Astrocyte of the spinal cord (primary cell): ENCODE data around the gene TEX13A.

Source experiments
- DNase-seq: peaks from one replicate; pipeline ENCODE4 v3.0.0; 2011; ENCODE audit warnings: low read depth, low spot score
- H3K4me3 ChIP-seq: 2 replicates; pipeline ENCODE4 v1.5.1; 2011; ENCODE audit warnings: low read depth, mild to moderate bottlenecking, low read length, moderate library complexity
- CTCF ChIP-seq: IDR thresholded peaks from 2 replicates; pipeline ENCODE4 v1.5.1; 2012; ENCODE audit warnings: low read depth, mild to moderate bottlenecking, low read length, inconsistent platforms
- in situ Hi-C: cut with HindIII; loops from 2 replicates; pipeline ENCODE4 v1.10.0; 2017; ENCODE audit warnings: low sequenced_read_pairs

The TEX13A gene

GRCh38 chrX:105221374-105221773, 880 bp upstream of the TEX13A start:
- no peak for TF ChIP-seq CTCF
- no peak for DNase-seq
- H3K4me3 ChIP-seq: no peak overlapping the region
- in situ Hi-C loops: no loop called here

GRCh38 chrX:105219454-105220401, 766 bp downstream of the TEX13A start:
- no peak for DNase-seq
- no peak for TF ChIP-seq CTCF
- H3K4me3 ChIP-seq: no peak overlapping the region
- in situ Hi-C loops: no loop called here

- H3K4me3 ChIP-seq: no peak overlapping the region
- TF ChIP-seq CTCF: no peak
- in situ Hi-C loops: no loop called here
- DNase-seq: no peak
Observed at GRCh38 chrX:105211066-105211575, 9.4 kb downstream of the TEX13A start.

- in situ Hi-C loops: no loop called here
- DNase-seq: no peak
- no peak overlapping the region for H3K4me3 ChIP-seq
- TF ChIP-seq CTCF: no peak
Observed at GRCh38 chrX:105210258-105210657, 10.2 kb downstream of the TEX13A start.

GRCh38 chrX:105209406-105209805, 11.1 kb downstream of the TEX13A start:
- in situ Hi-C loops: no loop called here
- TF ChIP-seq CTCF: no peak
- no peak for DNase-seq

GRCh38 chrX:105191878-105192277, 28.6 kb downstream of the TEX13A start:
- H3K4me3 ChIP-seq: no peak overlapping the region
- peak; percentile 67 for TF ChIP-seq CTCF
- in situ Hi-C loops: no loop called here
- DNase-seq: peak; percentile 5

More at GRCh38 chrX:105209406-105209805, 11.1 kb downstream of the TEX13A start:
- H3K4me3 ChIP-seq: no peak overlapping the region
